ENCODE results near the gene ARRB2.
"Not testable (repeated sequence)": the region's sequence is repeated elsewhere in the genome, so short reads cannot be mapped to it uniquely, and the experiment has no call there.

Gene ARRB2

DNA sequence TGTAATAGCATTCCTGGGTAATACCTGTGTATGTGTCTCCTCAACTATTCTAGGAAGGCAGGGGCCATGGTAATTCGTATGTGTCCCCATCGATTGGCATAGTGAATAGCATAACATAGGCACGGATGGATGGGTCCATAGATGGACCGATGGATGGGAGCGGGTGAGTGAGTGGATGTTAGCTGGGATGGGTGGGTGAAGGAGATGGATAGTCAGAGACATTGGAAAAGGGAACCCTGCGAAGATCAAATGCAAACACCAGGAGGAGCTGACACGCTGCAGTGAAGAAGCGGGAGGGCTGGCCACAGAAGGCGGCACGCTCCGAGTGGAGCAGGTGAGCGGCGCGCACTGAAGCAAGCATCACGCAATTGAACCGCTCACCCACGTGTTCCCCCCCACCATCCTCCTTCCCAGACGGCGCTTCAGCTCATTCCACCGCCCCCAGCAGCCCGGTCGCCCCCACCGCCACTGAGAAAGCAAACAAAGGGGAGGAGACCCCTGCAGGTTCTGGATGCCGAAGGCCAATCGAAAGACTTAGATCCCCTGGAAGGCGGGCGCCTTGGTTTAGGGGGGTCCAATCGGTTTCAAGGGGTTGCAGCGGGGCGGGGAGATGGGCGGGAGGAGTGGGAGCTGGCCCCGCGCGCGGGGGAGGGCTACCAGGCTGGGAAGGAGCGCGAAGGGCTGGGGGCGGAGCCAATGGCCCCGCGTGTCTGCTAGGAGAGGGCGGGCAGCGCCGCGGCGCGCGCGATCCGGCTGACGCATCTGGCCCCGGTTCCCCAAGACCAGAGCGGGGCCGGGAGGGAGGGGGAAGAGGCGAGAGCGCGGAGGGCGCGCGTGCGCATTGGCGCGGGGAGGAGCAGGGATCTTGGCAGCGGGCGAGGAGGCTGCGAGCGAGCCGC, at the start of gene ARRB2:
Gene ARRB2, plus strand, starts transcription at position 839 of the 899 bp plus-strand sequence. CDS start 90 bp downstream, outside the sequence.
- peak; percentile 92 for DNase-seq (ENCODE audit: low read depth)

- no peak for DNase-seq (ENCODE audit: low read depth)
These were observed 46.7 kb upstream of the ARRB2 start for GRCh38 chr17:4663711-4664110.

- DNase-seq (ENCODE audit: low read depth) = no peak
These were observed 46.2 kb upstream of the ARRB2 start for GRCh38 chr17:4664230-4664629.

DNA sequence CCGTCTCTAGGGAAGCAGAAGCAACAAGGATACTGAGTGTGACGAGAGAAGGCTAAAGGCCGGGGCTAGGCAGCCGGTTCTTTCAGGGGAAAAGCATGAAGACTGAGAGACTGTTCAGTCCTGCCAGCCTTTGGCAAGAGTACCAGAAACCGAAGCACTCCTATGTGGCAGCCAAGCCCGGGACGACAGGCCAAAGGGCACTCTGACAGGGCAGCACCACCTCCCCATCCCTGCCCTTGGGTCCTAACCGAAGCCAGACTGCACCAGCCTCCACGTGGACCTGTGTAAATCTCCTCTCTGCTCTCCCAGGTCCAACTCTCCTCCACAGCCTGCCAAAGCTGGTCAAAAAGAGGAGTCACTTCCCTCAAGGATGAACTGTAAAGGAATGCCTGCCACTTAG, 45.4 kb upstream of the ARRB2 start:
- no peak for DNase-seq (ENCODE audit: low read depth)

DNA sequence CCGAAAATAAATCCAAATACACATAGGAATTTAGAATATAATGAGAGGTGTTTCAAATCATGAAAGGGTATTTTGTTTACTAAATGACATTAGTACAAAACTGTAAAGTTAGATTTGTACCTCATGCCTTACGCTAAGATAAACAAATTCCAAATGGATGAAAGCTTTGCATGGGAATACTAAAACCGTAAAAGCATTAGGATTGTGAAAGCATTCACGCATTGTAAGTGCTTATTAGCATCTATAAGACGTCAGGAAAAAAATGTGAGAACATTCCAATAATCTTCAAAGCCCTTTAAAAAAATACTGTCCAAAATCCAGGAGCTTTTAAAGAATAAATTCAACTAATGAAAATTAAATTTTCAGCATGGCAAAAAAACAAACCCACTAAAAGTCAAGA, 44.1 kb upstream of the ARRB2 start:
- no peak for DNase-seq (ENCODE audit: low read depth)

DNA sequence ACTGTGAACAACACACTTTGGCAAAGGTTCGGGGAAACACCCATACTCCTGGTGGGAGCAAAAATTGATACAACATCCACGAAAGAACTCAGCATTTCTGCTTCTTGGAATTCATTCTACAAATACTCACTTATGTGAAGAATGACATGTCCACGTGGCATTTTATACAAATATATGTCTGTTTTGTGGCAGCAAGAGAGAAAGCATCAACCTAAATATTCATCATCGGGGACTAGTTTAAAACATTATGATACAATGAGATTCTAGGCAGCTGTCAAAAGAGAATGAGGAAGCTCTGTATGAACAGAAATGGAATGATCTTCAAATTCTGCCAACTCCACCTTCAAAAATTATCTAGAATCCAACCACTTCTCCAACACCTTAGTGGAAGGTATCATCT, 43.3 kb upstream of the ARRB2 start:
- DNase-seq (ENCODE audit: low read depth) = no peak

DNA sequence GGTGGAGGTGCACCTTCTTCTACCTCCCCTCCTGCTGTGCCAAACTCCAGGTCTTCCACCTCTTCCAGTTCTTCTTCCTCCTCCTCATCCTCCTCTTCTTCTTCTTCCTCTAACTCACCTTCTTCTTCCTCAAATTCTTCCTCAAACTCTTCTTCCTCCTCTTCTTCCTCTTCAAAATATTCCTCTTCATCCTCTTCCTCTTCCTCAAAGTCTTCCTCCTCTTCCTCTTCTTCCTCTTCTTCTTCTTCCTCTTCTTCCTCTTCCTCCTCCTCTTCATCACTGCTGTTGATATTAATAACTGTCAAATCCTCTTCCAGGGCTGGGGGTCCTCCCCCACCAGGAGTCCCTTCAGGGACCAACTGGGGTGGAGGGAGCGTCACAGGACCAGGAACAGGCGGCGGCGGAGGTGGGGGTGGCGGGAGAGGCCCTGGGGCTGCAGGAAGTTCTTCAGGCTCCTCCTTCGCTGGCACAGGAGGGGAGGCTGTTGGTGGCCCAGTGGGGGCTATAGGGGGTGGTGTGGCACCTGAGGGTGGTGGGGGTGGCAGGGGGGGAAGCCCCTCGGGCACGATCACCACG, 38.3 kb upstream of the ARRB2 start:
- no peak for DNase-seq (ENCODE audit: low read depth)

- no peak for DNase-seq (ENCODE audit: low read depth)
These were observed 37.7 kb upstream of the ARRB2 start for GRCh38 chr17:4672751-4673150.

- no peak for DNase-seq (ENCODE audit: low read depth)
These were observed 37.3 kb upstream of the ARRB2 start for GRCh38 chr17:4673169-4673568.

DNA sequence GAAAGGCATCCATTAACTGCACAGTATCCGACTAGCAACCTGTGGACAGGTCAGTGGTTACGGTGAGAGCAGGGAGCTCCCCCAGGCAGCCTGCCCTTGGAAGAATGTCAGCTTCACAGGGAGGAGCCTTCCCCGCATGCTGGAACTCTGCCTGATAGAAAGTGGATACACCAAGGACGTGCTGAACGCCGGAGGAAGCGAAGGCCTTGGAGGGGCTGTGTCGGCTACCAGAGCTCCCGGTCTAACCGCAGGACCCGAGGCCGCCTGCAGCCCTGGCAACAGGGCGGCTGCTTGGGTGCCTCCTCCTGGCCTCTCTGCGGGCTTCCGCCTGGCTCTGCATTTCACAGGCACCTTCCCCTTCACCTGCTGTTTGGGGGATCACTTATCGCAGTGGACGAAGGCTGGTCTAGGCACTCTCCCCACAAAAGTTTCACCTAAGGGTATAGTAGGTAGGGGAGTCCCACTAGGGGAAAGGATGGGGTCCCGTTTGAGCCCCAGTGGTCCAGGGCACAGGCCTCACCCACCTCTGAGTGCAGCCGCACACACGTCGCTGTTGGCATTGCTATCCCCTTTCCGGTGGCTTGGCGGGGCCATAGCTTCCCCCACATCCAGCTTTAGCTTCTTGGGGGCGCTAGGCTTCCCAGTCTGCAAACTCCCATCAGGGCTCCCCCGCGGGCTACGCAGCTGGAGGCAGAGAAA, 36.3 kb upstream of the ARRB2 start:
- no peak for DNase-seq (ENCODE audit: low read depth)

- DNase-seq (ENCODE audit: low read depth) = no peak
These were observed 35.8 kb upstream of the ARRB2 start for GRCh38 chr17:4674685-4674998.

DNA sequence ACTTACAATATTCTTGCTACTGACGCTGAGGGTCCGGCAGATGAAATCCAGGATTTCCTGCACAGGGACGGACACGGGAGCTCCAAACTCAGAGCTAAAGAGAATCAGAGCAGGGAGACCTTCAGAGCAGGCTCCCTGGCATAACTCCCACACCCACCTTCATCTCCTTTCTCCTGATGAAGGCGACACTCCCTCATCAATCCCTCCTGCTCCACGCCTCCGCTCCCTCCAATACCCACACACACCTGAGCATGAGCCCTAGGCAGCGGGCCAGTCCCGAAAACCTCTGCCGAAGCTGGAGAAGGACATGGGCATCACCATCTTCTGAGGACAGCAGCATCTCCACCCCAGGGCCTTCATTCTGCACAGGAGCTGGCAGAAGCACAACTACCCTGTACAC, 34.6 kb upstream of the ARRB2 start:
- no peak for DNase-seq (ENCODE audit: low read depth)

DNA sequence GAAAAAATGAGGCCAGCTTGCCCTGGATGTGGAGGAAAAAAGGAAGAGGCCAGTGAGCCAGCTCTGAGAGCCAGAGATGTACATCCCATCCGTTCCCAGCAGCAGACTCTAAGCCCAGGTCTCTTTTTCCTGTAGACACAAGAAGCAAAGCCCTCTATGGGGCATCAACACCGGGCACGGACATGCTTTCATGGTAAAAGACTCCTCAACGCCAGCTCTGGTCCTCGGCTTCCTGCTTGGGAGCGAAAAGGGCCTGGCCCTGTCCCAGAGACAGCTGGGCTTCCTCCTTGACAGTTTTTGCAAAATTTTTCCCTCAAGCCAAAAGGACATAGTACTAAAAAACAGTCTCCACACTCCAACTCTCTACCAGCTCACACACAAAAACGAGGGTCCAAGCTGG, 33.6 kb upstream of the ARRB2 start:
- DNase-seq (ENCODE audit: low read depth) = no peak

GRCh38 chr17:4678448-4679026, 31.9 kb upstream of the ARRB2 start:
- DNase-seq (ENCODE audit: low read depth) = no peak

- DNase-seq (ENCODE audit: low read depth) = no peak
These were observed 30.8 kb upstream of the ARRB2 start for GRCh38 chr17:4679658-4680057.

GRCh38 chr17:4683739-4684138, 26.7 kb upstream of the ARRB2 start:
- not testable (repeated sequence) for DNase-seq (ENCODE audit: low read depth)

- DNase-seq (ENCODE audit: low read depth) = not testable (repeated sequence)
These were observed 20.6 kb upstream of the ARRB2 start for GRCh38 chr17:4689872-4690271.

DNA sequence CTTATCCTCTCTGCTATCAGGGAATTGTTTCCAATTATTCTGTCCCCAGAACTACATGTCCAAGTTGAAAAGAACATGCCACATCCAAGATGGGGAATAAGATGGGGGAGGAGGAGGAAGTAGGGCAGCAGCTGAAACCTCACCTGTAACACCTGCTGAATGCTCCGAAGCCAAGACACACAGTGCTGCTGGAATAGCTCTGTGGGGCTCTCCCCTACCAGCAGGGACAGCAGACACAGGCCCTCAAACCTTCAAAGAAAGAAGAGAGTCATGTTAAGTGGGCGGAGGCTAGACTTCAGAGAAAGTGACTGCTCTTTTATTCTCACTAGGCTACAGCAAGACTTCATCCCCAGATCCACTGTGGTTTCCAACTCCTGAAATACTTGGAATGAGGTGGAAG, 19.7 kb upstream of the ARRB2 start:
- DNase-seq (ENCODE audit: low read depth) = no peak

DNA sequence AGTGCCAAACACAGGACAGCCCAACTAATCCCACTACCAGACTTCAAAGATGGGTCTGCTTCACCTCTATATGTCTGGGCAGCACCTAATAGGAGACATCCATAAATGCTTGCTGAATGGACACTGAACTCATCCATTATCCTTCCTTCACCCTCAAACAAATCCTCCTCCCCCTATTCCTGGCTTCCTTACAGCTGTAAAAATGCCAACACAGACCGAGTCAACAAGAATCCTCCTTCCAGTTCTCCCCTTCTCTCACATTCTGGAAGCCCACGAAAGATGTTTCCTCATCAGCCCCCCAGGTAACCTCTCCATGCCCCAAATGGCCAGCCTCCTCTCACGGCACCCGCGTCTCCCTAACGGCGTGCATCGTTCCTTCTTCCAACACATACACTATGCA, 18.7 kb upstream of the ARRB2 start:
- no peak for DNase-seq (ENCODE audit: low read depth)

DNA sequence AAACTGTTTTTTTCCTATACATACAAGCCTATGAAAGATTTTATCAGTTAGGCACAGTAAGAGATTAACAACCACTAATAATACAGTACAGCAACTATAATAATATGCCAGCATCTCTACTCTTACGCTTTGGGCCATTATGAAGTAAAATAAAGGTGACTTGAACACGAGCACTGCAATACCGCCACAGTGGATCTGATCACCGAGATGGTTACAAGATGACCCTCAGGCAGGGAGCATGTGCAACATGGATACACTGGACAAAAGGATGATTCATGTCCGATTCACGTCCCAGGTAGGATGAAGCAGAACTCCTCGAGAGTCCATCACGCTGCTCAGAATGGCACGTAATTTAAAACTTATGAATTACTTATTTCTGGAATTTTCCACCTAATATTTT, 17.0 kb upstream of the ARRB2 start:
- no peak for DNase-seq (ENCODE audit: low read depth)

GRCh38 chr17:4696437-4696805, 14.0 kb upstream of the ARRB2 start:
- no peak for DNase-seq (ENCODE audit: low read depth)

GRCh38 chr17:4699401-4700056, 10.9 kb upstream of the ARRB2 start:
- DNase-seq (ENCODE audit: low read depth) = not testable (repeated sequence)
